ENCODE results near the gene EML6.

The EML6 gene

DNA sequence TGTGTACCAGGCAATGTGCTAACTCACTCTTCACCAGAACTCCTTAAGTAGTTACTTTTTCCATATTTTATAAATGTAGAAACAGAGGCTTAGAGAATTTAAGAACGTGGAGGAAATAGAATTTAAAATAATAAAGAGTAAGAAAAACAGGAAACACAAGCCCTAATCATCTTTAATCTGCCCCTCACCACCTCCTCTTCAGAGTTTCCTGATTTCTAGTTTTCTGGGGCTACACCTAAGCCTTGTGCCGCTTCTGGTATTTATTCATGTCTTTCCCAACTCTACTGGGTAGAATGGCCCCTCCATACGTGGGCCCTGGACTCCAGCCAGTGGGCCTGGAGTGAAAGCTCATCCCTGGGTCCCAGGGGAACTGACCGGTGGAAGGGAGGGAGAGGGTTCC lies 241.4 kb downstream of the EML6 start:
- Histone ChIP-seq H3K9me3 (ENCODE audit: insufficient read depth, low read depth, low read length) (no peaks in the 10 kb centered on the region), H3K27me3 (ENCODE audit: insufficient read depth, low read length, poor library complexity, severe bottlenecking) (no peaks in the 10 kb centered on the region), H3F3A (ENCODE audit: low read depth) (no peaks in the 10 kb centered on the region), H3K4me2 (ENCODE audit: low read depth, low read length, poor library complexity, severe bottlenecking) (no peak overlapping the region), H3K9ac (ENCODE audit: low read depth, low read length, poor library complexity, severe bottlenecking) (no peak overlapping the region), H3K79me2 (ENCODE audit: insufficient read depth, low read length) (no peaks in the 10 kb centered on the region), H2AFZ (ENCODE audit: low read length) (no peak overlapping the region), H3K4me3 (ENCODE audit: low read length, poor library complexity, severe bottlenecking) (no peak overlapping the region), H3K9me2 (replicated peaks; ENCODE audit: low read depth, low read length) (no peaks in the 10 kb centered on the region), H3K4me1 (ENCODE audit: insufficient read depth, low read length, poor library complexity, severe bottlenecking) (no peaks in the 10 kb centered on the region), H3K36me3 (ENCODE audit: insufficient read depth, low read length) (peaks cover 16% of the 10 kb centered on the region; the same call in 1 of the 2 replicates), H4K20me1 (ENCODE audit: insufficient read depth, low read length, poor library complexity, severe bottlenecking) (no peaks in the 10 kb centered on the region)
- TF ChIP-seq CTCF (conservative IDR thresholded peaks at IDR 0.05; ENCODE audit: low read length) (no peak), EZH2phosphoT487 (IDR thresholded peaks at IDR 0.05; ENCODE audit: borderline replicate concordance) (no peak)

GRCh38 chr2:54965425-54965824 lies 242.0 kb downstream of the EML6 start:
- H3K4me1 ChIP-seq (ENCODE audit: insufficient read depth, low read length, poor library complexity, severe bottlenecking) = no peaks in the 10 kb centered on the region
- H3F3A ChIP-seq (ENCODE audit: low read depth) = no peaks in the 10 kb centered on the region
- no peak overlapping the region for H3K4me2 ChIP-seq (ENCODE audit: low read depth, low read length, poor library complexity, severe bottlenecking)
- no peak overlapping the region for H2AFZ ChIP-seq (ENCODE audit: low read length)
- TF ChIP-seq EZH2phosphoT487 (IDR thresholded peaks at IDR 0.05; ENCODE audit: borderline replicate concordance) (no peak), CTCF (conservative IDR thresholded peaks at IDR 0.05; ENCODE audit: low read length) (no peak)
- no peak overlapping the region for H3K9ac ChIP-seq (ENCODE audit: low read depth, low read length, poor library complexity, severe bottlenecking)
- H3K4me3 ChIP-seq (ENCODE audit: low read length, poor library complexity, severe bottlenecking) = no peak overlapping the region
- no peaks in the 10 kb centered on the region for H3K27me3 ChIP-seq (ENCODE audit: insufficient read depth, low read length, poor library complexity, severe bottlenecking)
- peaks cover 22% of the 10 kb centered on the region; the same call in 1 of the 2 replicates for H3K36me3 ChIP-seq (ENCODE audit: insufficient read depth, low read length)
- H3K9me2 ChIP-seq (replicated peaks; ENCODE audit: low read depth, low read length) = no peaks in the 10 kb centered on the region
- no peaks in the 10 kb centered on the region for H3K9me3 ChIP-seq (ENCODE audit: insufficient read depth, low read depth, low read length)
- H4K20me1 ChIP-seq (ENCODE audit: insufficient read depth, low read length, poor library complexity, severe bottlenecking) = no peaks in the 10 kb centered on the region
- no peaks in the 10 kb centered on the region for H3K79me2 ChIP-seq (ENCODE audit: insufficient read depth, low read length)

DNA sequence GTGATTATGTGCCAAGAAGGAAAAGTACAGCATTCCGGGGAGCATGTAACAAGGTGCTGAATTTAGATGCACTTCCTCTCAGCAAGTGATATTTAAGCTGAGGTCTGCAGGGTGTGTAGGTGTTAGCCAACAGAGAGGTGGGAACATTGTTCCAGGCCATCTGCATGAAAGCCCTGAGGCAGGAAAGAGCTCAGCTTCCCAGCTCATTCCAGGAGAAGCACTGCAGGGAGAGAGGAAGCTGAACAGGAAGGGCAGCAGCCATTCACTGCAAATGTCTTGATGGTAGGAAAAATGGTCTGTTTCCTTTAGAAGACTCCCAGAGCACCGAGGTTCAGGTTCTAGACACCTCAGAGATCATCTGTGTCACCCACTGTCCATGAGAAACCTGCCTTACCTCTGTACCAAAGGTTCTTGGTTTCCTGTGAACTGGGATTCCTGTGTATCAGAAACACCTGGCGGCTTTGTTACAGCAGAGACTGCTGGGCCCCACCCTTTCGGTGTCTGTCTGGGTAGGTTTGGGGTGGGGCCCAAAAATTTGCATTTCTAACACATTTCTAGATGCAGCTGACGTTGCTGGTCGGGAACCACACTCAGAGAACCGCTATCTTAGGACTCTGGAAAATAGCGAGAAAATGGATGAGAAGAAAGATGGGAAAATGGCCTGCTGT lies 242.8 kb downstream of the EML6 start:
- Histone ChIP-seq H3K79me2 (ENCODE audit: insufficient read depth, low read length) (no peaks in the 10 kb centered on the region), H3K4me3 (ENCODE audit: low read length, poor library complexity, severe bottlenecking) (no peak overlapping the region), H3K9ac (ENCODE audit: low read depth, low read length, poor library complexity, severe bottlenecking) (no peak overlapping the region), H3K4me1 (ENCODE audit: insufficient read depth, low read length, poor library complexity, severe bottlenecking) (no peaks in the 10 kb centered on the region), H3K4me2 (ENCODE audit: low read depth, low read length, poor library complexity, severe bottlenecking) (no peak overlapping the region), H3K9me3 (ENCODE audit: insufficient read depth, low read depth, low read length) (no peaks in the 10 kb centered on the region), H3K36me3 (ENCODE audit: insufficient read depth, low read length) (peaks cover 31% of the 10 kb centered on the region; the same call in 1 of the 2 replicates), H2AFZ (ENCODE audit: low read length) (no peak overlapping the region), H4K20me1 (ENCODE audit: insufficient read depth, low read length, poor library complexity, severe bottlenecking) (no peaks in the 10 kb centered on the region), H3F3A (ENCODE audit: low read depth) (no peaks in the 10 kb centered on the region), H3K9me2 (replicated peaks; ENCODE audit: low read depth, low read length) (no peaks in the 10 kb centered on the region), H3K27me3 (ENCODE audit: insufficient read depth, low read length, poor library complexity, severe bottlenecking) (no peaks in the 10 kb centered on the region)
- no peak for TF ChIP-seq CTCF (conservative IDR thresholded peaks at IDR 0.05; ENCODE audit: low read length)
- TF ChIP-seq EZH2phosphoT487 (IDR thresholded peaks at IDR 0.05; ENCODE audit: borderline replicate concordance) = no peak
